Endothelial cell of hepatic sinusoid (primary cell): ENCODE data around the gene TSPO.

Source experiments
- in situ Hi-C: cut with HindIII; loops from 2 replicates; pipeline ENCODE4 v1.10.0; 2017; ENCODE audit warnings: low sequenced_read_pairs

Gene TSPO

DNA sequence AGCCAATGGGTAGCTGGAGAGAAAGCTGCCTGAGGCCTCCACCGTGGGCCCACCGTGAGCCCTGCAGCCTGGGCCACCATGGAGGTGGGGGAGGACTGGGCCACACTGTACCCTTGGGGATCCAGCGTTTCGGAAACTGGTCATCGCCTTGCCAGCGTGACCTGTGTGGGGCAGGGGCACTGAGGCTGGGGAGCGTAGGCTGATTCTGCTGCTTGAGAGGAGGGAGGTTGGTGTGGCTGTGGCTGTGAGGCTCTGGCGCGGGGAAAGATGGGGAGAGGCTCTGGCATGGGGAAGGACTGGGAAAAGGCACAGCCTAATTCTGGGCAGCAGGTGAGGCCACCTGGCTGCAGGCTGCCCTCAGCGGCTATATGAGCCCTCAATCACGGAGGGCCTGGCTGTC, 48.2 kb downstream of the TSPO start:
- in situ Hi-C loops = no loop called here

DNA sequence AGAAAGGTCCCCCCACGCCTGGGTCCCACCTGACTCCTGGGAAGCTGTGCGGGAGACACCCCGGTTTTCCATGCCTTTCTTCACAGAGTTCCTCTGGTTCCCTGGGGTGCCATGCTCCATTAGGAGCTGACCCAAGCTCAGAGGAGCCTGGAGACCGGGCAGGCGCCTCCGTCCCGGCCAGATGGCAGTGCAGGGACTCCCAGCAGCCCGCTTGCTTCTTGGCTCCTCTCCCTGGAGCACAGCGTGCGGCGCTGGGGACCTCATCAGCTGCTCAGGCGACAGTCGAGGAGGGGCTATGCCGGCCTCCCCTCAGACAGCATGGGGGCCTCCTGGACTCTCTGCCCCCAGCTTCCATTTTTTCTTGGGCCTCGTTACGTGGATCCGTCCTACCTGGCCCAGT, 48.7 kb downstream of the TSPO start:
- in situ Hi-C loops = no loop called here

DNA sequence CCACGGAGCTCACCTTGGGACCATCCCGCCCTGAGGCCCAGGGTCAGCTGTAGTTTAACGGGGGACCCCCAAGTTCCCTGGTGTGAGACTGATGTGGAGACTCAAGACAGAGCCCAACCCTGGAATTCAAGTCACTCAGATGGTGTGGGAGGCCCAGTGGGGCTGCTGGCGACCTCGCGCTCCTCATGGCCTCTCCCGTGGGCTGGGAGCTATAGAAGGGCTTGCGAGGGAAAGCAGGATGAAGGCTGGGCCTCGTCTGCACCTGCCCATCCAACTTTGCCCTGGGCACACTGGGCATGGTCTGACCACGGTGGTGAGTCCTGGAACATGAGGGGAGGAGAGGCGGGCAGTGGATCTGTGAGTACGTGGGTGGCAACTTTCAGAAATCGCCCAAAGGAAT, 49.2 kb downstream of the TSPO start:
- in situ Hi-C loops = no loop called here

DNA sequence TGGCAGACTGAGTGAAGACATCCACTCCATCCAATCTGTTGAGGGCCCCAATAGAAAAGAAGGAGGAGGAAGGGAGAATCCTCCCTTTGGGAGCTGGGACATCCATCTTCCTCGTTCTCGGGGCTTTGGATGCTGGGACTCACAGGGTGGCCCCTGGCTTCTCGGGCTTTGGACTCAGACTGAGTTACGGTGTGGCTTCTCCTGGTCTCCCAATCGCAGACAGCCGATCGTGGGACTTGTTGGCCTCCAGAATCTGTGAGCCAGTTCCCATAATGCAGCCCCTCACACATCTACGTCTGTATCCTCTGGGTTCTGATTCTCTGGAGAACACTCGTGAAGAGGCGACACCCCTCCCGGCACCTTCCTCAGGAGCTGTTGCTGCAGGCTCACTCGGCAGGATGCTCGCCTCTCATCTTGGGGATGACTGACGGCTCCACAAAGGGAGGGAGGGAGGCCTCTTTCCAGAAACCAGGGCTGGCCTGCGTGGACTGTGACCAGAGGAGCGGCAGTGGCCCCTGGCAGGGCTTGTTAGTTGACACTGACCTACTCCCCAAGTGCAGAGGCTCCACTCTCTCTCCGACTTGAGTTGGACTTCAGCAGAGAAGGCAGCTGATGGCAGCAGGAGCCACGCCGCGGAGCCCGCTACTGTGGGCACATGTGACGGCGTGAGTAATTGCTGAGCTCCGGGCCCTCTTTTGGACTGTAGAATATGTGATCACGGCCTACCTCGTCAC, 50.3 kb downstream of the TSPO start:
- in situ Hi-C loops = no loop called here

DNA sequence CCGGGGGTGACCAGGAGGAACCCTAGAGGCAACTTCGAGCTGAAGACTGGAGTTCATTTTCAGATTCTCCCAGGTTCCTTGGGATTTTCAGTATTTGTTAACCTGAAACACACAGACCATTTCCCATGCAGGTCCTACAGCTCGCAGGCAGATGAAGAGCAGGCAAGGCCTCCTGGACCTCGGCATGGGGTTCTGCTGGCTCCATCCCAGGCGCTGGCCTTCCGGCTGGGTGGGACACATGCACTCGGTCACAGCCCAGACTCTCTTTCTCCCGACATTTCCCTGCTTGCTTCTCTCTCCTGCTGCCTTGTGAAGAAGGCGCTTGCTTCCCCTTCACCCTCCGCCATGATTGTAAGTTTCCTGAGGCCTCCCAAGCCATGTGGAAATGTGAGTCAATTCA, 51.0 kb downstream of the TSPO start:
- in situ Hi-C loops = no loop called here

DNA sequence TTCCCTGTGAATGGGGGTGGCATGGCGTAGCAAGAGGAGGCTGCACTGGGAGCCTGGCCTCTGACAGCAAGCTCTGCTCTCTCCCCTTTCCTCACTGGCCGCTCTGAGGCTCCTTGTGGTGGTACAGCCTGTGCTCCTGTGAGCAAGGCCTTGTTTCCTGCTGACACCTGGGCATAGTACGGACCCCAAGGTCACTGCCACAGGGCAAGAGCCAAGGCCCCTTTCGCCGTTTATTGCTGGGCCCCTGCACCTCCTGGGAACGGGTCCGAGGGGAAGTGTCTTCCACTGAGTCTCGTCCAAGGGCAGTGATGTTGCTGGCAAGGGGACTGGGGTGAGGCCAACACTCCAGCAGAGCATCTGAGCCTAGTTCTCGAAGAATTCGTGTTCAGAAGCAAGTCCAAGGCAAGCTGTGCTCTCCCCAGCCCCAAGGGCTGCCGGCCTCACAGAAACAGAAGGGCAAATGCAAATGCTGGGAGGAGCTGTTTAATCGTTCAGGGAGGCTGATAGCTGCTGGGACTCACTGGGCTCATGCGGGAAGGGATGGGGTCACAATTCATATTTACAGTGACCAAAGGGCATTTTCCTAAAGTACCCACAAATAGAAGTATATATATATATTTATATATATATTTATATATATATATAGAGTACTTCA, 51.5 kb downstream of the TSPO start:
- in situ Hi-C loops = no loop called here

DNA sequence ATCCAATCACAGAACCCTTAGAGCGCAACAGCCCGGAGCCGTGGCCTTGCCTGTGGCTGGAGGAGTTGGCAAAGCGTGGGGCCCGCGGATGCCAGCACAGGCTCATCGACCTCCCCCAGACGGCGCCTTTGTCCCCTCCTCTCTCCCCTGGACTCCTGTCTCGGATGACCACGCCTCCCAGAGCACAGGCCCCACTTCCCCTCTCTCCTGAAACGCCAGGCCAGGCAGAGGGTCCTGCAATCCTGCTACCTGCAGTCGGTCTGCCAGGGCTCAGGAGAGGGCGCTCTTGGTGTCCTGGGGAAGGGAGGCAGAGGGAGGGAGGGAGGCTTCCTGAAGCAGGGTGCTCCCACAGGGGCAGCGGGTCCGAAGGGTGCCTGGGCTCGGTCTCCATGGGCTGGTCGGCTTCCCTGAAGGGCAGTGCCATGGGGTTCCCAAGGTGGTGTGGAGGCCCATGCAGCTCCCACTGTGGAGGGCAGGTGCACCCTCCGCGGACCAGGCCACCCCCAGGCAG, 52.2 kb downstream of the TSPO start:
- in situ Hi-C loops = no loop called here

DNA sequence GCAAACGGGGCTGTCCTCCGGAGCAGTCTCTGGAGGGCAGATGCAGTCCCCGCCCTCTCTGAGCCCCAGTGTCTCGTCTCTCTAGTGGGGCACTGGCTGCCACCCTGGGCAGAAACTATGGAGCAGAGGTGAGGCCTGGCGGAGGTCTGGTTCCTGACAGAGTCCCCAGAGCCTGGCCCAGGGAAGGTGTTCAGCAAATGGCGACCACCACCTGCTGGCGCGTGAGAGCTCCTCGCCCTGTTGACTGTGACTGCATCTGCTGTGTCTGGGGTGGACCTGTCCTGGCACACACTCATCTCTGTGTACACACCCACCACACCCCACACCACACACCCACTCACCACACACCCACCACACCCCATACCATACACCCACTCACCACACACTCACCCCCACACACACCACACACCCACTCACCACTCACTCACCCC, 53.9 kb downstream of the TSPO start:
- in situ Hi-C loops = no loop called here

DNA sequence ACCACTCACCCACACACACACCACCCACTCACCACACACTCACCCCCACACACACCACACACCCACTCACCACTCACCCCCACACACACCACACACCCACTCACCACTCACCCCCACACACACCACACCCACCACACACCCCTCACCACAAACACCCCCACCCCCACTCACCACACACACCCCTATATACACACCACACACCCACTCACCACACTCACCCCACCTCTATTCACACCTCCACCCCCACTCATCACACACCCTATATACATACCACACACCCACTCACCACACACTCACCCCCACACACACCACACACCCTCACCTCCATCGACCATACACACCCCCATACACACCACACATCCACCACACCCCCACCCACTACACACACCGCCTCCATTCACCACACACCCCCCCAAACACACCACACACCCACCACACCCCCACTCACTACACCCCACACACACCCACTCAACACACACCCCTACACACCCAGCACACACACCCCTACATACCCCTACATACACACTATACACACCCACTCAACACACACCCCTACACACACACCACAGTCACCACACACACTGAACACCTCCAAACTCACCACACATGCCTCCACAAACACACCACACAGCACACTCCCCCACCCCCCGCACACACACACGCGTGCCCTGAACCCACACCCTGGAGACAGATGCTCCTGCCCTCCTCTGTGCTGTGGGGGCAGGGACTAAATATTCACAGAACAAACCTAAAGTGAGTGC, 54.6 kb downstream of the TSPO start:
- in situ Hi-C loops = no loop called here

DNA sequence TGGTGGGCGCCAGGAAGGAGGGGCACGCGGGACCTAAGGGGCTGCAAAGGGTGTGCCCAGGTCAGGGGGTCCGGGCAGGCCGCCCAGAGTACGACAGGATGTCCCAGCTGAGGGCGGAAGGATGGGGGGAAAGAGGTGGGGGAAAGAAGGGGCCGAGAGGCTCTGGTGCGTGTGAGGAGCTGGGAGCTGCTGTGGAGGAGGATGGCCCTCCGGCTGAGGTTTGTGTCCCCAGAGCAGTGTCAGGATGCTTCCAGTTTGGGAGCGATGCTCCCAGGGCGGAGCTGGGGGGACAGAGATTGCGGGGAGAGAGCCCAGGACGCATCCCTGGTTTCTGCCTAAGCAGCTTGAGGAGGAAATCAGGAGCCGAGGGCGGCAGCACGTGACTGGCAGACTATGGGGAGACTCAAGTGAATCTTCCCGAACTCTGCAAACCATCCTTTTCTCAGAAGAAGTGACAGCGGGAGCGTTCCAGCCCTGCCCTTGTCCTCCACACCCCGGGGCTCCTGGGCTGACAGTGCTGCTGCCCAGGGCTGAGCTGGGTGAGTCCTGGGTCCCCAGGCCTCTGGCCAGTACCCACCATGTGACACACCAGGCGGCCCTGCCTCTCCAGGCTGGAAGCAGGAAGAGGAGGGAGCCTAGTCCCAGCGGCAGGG, 55.3 kb downstream of the TSPO start:
- in situ Hi-C loops = no loop called here

DNA sequence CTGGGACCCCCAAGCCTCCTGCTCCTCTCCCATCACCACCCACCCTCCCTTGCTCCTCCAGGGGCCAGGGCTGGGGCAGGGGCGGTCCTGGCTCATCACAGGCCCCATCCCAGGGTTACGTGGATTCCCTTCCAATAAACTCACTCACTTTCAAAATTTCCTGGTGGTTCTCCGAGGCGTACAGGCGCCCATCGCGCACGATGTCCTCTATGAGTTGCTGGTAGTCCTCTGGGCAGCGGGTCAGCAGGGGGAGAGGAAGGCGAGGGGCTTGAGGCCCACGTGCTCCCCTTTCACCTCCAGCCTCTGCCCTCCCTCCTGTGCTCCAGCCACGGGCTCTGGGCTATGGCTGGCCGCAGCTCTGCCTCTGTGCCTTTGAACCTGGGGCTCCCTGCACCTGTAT, 56.0 kb downstream of the TSPO start:
- in situ Hi-C loops = no loop called here

DNA sequence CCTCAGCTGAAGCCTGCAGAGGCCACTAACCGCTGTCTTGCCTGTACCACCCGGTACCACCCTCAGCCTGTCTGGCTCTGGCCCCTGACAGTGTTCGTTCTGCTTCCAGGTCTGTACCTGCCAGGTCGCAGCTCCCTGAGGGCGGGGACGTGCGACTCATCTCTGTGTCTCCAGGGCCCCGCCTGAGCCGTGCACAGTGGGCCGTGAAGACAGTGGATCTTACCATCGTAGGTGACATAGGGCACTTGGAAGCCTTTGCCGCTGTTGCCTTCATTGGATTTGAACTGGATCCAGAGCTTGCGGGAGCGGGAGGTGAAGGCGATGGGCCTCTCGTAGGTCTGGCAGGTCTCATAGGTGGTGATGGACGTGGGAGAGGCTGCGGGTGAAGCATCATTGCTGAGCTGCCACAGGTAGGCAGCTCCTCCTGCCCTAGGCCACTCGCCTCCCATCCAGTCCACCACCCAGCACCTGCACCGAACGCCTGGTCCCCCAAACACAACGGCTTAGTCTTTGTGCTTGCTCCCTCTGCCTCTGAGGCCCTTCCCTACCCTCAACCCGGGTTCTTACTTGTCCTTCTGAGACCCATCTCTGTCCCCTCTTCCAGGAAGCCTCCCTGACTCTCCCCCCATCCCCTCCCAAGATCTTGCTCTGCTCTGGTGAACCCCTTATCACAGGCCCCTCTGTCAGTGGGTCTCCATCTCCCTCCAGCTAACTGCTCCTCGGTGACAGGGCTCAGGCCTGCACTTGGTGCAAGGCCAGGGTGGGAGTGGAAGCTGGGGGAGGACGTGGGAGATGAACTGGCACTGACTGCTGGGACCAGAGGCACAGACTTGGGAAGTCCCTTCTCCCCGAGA, 56.7 kb downstream of the TSPO start:
- in situ Hi-C loops = no loop called here

DNA sequence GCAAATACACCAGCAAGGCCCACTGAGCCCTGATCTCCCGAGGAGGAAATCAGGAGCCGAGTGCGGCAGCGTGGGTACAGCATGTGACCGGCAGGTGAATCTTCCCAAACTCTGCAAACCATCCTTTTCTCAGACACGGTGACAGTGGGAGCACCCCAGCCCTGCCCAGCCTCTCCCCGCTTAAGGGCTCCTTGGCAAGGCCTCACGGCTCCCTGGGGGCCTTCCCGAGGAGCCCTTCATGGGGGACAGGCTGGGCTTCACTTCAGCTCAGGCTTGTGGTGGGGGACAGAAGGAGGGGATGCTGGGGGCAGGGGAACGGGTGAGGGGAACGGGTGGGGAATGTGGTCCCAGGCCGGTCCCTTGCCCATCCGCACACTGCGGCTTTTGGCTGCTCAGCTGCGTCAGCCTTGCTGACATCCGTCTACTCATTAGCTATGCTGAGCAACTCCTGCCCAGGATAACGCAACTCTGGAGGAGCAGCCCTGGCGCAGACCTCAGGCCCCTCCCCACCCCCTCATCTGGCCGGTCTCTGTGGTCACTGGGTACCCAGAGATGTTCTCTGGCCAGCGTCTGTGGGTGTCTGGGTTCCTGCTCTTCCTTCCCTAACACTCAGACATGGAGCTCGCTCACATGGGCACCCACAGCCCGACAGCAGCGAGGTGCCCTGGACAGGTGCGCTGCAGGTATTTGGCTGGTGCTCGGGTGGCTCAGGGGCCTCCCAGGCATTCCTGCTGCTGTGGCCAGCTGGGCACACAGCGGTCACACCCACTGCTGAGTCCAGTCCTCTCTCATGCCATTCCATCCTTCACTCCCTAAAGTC, 57.6 kb downstream of the TSPO start:
- in situ Hi-C loops = no loop called here

DNA sequence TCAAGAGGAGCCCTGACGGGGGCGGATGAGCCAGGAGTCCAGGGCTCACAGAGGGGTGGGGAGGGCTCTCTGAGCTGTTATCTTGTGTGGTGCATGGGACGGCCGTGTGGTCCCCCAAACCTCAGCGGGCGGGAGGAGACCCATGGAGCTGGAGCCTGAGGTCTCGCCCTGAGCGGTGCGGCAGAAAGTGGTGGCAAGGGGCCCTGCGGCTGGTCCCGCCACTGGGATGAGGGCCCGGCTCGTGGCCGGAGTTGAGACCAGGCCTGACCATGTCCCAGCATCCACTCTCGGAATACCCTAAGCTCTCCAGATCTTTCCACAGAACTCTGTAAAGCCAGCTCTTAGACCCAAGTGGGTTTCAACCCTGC, 58.1 kb downstream of the TSPO start:
- in situ Hi-C loops = no loop called here

DNA sequence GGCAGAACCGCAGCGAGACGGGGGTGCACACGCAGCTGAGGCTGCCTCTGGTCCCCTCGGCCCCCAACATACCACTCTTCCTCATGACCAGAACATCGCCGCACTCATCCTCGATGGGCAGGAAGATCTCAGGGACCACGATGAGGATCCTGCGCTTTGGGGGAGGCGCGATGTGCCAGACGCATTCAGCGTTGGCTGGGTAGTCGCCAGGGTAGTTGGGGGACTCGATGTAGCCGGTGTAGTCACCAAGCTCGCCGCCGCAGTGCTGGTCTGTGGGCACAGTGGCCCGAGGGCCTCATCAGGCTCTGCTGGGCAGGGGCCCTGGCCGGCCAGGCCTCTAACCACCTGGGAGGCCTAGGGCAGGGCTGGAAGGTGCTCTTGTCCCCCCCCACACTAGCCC, 58.6 kb downstream of the TSPO start:
- in situ Hi-C loops = no loop called here

DNA sequence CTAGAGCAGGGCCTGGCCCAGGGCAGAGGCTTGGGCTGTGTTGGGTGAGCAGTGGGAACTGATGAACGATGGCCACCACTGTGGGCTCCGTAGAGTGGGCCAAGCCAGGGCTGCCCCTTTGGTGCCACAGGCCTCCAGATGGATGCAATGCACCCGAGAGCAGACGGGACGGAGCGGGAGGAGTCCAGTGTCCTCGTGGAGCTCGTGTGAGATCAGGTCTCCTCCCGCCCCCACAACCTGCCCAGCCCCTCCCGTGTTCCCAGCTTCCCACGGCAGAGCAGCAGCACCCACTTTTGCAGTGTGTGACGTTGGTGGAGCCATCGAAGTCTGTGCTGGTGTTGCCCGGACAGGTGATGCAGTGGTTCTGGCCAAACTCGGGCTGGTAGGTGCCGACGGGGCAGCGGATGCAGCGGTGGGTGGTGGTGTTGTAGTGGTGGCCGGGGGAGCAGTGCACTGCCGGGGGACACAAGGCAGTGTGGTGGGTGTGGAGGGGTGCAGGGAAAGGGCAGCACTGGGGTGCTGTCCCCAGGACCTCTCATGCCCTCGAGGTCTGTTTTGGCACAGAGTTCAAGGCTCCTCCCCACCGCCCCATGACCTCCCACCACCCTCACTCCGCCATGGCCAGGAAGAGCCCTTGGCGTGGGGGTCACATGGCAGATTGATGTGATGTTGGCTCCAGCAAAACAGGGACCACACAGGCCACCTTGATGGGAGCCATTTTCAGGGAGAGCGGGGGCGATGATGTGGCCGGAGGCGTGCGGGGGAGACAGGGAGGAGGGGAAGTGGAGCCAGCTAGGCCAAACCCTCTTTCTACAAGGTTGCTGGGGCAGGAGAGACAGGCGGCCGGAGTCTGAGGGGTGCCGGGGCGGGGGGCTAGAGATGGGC, 59.5 kb downstream of the TSPO start:
- in situ Hi-C loops = no loop called here

DNA sequence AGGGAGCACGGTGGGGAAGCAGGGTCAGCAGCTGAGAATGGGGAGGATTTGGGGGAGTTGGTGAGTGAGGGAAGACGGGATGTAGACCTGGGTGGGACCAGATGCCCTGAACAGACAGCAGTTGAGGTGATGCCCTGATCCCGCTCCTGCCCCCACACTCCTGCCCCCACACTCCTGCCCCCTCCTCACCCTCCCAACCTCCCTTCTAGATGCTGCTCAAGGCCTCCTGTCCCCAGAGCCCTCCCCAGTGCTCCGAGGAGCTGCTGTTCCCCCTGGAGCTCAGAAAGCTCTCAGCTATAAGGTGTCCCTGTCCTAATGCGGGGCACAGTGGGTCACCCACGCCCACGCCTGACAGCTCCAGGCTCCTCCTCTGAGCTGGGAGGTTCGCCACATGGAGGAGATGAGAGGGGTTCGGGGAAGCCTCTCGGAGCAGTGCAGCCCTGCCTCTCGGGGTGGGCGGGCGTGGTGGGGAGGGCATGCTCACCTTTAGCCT, 60.6 kb downstream of the TSPO start:
- in situ Hi-C loops = no loop called here

DNA sequence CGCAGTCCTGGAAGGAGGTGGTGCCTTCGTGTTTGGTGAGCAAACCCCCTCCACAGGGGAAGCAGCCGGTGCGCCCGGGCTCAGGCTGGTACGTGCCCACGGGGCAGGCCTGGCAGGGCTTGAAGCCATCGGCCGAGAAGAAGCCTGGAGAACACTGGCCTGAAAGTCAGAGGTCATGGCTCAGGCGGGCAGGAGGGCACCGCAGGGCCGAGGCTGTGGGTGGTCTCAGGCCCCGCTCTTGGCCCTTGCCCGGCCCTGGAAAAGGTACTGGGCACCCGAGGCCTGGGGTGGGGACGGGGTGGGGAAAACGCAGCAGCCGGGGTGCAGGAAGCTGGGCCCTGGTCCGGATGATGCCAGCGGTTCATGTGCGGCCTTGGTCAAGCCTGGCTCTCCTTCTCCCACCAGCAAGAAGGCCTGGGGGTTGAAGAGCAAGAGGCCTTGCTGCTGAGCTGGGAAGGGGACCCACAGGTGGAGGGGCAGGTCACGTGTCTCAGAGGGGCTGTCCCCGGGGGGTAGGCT, 61.1 kb downstream of the TSPO start:
- in situ Hi-C loops = no loop called here
